ENCODE results near the gene PHKA2.

Gene PHKA2

GRCh38 chrX:18973527-18974192 is 10.3 kb downstream of the PHKA2 start:
- DNase-seq: no peak

DNA sequence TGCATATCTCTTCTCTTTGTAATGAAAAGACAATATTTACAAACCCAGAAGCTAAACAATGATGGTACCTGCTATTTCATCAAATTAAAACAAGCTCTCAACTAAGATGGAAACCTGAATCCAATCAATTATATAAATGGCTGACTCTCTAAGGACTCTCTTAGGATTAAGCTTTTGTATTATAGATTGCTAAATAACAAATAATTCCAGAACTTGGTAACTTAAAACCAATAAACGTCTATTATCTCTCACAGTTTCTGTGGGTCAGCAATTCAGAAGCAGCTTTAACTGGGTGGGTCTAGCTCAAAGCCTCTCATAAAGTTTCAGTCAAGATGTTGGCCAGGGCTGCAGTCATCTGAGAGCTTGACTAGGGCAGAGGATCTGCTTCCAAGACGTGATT is 12.4 kb downstream of the PHKA2 start:
- DNase-seq: no peak

DNA sequence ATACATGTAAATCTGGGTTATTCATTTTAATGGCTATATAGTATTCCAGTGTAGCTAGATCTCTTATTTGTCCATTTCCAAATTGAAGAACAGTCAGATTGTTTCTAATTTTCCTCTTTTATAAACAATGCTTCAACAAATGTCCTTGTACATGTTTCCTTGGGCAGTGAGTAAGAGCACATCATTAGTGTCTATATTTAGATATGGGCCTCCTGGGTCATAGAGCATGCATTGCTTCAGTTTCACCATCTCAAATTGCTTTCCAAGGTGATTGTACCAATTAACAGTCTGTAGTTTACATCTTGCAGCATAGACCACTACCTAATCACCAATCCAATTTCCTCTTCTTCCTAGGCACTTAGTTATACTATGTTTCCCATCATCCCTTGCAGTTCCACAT is 13.4 kb downstream of the PHKA2 start:
- DNase-seq: no peak

- no peak for DNase-seq
Measured at GRCh38 chrX:18966624-18967023, 17.3 kb downstream of the PHKA2 start.

- DNase-seq: no peak
Measured at GRCh38 chrX:18964901-18965300, 19.0 kb downstream of the PHKA2 start.

DNA sequence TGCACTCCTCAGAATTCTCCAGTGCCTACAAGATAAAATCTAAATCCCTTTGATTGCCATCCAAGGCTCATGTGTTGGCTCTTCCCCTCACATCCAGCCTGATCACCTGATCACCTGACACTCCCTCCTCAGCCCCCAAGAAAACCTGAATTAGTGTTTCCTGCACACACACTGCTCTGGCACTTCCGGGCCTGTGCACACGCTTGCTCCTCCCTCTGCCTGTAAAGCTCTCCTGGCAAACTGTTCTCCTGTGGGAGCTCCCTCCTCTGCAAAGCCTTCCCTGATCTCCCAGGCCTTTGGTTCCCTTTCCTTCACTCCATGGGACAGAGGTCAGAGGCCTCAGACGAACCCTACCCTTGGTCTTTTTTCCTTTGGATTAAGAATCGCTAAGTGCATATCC is 19.9 kb downstream of the PHKA2 start:
- no peak for DNase-seq

DNA sequence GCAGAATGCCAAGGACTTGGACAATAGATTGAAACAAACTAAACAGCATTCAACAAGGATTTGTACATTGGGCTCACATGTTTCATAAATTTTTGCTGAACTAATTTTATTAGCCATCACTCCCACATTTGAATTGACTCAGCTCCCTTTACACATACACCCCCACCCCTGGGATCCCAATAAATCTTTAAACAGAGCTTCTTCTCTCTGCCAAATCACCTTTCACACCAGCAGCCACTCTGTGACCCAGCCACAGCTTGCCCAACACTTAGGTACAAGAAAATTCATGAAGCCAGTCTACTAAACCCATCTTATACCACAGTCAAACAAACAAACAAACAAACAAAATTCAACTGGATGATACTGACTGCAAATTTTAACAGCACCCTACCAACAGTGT is 21.6 kb downstream of the PHKA2 start:
- no peak for DNase-seq

DNA sequence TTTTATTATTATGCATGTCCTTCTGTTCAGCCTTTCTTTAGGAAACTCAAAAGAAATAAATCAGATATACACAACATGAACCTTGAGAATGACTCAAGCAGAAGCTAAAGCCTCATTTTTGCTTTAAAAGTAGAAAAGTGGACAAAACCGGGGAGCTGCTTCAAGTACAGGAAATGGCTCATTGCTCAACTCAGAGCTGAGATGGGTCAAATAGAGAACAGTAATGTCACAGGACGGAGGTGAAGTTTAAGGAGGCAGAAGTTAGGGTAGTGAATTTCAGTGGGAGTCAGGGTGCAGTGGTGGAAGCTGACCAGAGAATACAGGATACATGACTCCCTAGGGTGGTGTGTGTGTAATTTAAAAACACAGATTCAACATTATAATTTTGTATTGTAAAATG is 22.2 kb downstream of the PHKA2 start:
- DNase-seq: no peak

- DNase-seq: no peak
Measured at GRCh38 chrX:18956303-18957032, 27.4 kb downstream of the PHKA2 start.

DNA sequence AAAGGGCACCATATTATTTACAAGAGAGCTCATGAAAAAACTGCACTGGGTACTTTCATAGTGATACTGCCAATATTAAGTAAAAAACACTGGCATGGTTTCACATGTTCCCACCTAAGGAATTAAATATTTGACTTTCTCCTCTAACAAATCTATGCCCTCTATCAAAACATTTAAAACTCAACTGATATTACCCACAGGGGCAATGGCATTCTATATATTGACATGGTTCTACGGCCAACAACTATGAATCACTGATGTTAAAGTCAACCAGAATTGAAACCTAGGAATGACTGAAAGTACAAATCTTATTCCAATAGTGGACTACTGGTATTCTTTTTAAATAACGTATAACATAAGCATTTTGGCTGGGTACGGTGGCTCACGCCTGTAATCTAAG is 28.2 kb downstream of the PHKA2 start:
- no peak for DNase-seq

DNA sequence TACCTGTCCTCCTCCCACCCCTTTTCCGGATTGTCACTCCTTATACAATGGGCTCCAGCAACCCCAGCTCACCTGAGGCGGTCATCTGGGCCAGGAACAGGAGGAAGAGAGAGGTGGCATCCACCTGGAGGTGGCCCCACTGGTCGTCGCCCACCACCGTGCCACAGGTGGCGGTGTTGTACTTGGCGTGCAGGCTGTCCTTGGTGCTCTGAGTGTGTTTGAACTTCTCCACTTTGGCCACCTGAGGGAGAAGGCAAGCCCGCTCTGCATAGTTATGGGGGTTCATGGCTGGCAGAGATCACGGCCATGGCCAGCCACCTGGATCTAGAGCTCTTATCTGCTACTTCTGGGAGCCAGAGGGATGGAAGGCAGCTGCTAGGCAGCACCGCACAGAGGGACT is 32.9 kb downstream of the PHKA2 start:
- no peak for DNase-seq

- no peak for DNase-seq
Measured at GRCh38 chrX:18949944-18950301, 34.0 kb downstream of the PHKA2 start.

- DNase-seq: no peak
Measured at GRCh38 chrX:18949291-18949943, 34.5 kb downstream of the PHKA2 start.

DNA sequence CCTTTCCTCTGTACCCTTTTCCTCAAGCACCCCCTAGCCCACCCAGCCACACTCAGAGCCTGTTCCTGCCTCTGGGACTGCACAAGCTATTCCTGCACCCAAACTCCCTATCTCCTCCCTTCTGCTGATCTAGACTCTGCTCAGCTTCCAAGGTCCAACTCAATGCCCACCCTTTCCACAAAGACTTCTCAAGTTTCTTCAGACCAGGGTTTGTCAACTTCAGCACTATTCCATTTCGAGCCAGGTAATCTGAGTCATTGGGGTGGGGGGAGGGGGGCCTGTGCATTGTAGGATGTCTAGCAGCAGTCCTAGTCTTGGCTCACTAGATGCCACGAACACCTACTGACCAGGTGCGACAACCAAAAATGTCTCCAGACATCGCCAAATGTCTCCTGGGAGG is 37.3 kb downstream of the PHKA2 start:
- no peak for DNase-seq

- DNase-seq: no peak
Measured at GRCh38 chrX:18946157-18946556, 37.8 kb downstream of the PHKA2 start.

- no peak for DNase-seq
Measured at GRCh38 chrX:18945483-18945882, 38.4 kb downstream of the PHKA2 start.

DNA sequence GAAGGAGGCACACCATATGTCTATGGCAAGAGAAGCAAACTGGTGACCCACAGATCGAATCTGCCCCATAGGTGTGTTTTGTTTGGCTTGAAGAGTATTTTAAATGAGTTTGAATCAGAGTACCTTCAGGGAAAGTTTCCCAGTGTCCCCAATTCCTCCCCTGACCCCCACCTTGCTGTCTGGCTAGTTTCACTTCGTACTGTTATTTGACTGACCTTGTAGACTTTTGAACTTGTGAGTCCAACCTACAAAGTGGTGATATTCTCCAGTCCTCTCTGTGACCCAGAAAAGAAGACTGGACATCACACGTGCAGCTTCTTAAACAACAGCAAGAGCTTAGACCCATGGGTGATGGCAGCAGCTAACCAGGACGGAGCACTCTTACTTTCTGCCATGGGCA is 39.4 kb downstream of the PHKA2 start:
- DNase-seq: no peak

GRCh38 chrX:18941896-18942295 is 42.0 kb downstream of the PHKA2 start:
- DNase-seq: no peak

DNA sequence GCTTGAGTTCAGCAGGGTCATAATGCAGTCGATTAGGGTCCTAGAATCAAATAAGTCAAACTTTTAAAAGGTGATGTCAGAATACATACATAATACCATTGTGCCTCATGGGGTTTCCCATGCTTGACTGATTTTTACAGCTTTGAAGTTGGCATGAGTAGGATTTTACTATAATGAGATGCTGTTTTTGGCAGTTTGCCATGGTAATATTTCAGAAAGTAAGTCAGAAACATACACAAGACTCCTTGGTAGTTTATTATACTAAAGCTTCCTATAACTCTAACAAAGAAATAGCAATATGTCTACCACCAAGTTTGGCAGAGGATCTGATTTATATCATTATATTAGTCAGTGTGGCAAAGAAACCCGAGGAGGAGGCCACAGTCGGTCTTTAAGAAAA is 45.2 kb downstream of the PHKA2 start:
- no peak for DNase-seq

DNA sequence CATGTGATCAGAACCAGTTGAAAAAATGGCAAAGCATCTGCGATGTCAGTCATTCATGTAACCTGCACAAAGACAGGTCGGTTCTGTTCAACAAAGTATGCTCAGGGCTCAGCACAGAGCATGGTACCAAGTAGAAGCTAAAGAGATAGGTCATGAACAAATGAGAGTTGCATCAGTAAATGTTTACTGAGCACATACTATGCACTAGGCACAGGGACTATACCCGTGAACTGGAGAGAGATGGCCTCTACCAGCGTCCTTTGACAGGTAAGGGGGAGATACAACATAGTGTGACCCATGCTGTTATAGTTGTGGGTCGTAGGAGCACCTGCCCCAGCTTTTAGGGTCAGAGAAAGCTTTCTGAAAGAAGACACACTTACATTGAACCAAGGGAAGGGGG is 46.7 kb downstream of the PHKA2 start:
- DNase-seq: no peak

- DNase-seq: no peak
Measured at GRCh38 chrX:18935893-18936292, 48.0 kb downstream of the PHKA2 start.

DNA sequence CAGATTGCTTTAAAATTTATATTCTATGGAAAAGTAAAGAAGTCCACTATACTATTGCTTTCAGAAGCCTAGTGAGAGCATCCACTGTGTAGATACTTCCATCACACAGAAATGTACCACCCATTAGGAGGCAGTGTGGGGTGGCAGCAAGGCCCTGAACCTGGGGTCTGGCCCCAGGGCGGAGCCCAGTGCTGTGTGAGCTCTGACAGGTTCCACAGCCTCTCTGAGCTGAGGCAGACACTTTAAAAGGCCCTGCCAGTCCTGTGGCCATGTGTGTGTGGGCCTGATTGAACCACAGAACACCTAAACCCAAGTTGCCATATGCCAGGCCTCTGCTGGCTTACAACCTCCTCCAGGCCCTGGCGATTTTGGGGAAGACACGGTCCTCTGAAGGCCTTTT is 49.2 kb downstream of the PHKA2 start:
- no peak for DNase-seq

DNA sequence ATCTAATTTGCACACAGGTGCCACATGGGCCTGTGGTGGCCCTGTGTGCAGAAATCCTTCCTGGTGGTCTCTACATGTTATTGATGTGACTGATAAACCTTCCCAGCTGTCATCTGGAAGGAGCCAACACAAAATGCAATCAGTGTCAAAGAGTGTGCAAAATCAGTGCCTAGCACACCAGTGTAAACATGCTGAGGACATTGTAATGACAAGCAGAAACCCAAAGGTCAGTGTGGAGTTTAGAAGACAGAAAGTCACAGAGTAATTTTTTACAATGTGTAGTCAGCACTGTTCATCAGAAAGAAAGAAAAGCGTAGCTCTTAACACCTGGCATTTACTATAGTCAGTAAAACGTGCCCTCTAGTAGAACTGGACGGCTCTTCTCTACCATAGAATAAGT is 50.3 kb downstream of the PHKA2 start:
- no peak for DNase-seq

- peak; percentile 1 for DNase-seq
Measured at GRCh38 chrX:18931972-18932371, 51.9 kb downstream of the PHKA2 start.

DNA sequence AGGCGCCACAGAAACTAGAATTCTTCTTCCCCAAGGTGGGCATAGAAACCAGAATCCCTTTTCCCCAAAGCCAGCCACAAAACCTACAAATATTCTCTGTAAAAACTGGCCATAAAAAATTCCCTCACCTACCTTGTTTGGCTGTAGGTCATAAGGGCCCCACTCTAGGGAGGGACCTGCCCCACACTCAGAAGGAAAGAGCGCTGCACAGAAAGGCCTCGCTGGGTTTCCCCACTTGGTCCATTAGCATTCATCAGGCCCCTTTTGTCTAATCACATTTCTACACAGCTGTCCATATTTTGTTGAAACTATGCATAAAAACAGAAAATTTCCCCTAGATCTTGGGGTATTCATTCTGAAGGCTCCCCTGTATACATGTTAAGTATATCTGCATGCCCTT is 54.1 kb downstream of the PHKA2 start:
- no peak for DNase-seq
